ENCODE measurements around the gene MANEA.

MANEA gene

GRCh38 chr6:95658886-95659285, 81.6 kb downstream of the MANEA start:
- Histone ChIP-seq H3K27me3 (replicated peaks in 2 of 5; ENCODE audit: control insufficient read depth in 4 of 5, insufficient read depth in 5 of 5, low read length in 4 of 5) (no peaks in the 10 kb centered on the region), H3K4me1 (ENCODE audit: control extremely low read depth in 1 of 4, control insufficient read depth in 4 of 4, insufficient read depth in 4 of 4, low read length in 3 of 4) (no peaks in the 10 kb centered on the region), H3K27ac (ENCODE audit: insufficient read depth in 1 of 2, low read depth in 1 of 2, low read length in 2 of 2, poor library complexity in 1 of 2, severe bottlenecking in 2 of 2) (no peak overlapping the region), H3K36me3 (ENCODE audit: control insufficient read depth in 4 of 4, insufficient read depth in 4 of 4, low read length in 3 of 4) (no peaks in the 10 kb centered on the region), H3K4me3 (ENCODE audit: control insufficient read depth in 1 of 7, extremely low read depth in 1 of 7, insufficient read depth in 4 of 7, low read depth in 2 of 7, low read length in 6 of 7) (no peak overlapping the region), H3K9me3 (ENCODE audit: control extremely low read depth in 1 of 5, control insufficient read depth in 4 of 5, insufficient read depth in 2 of 5, low read depth in 1 of 5, low read length in 4 of 5) (peaks cover 0 to 2% (median 0%) of the 10 kb centered on the region in 5 experiments)
- ChIA-PET CTCF (no interaction called here), POLR2A (no interaction called here)
- DNase-seq: no peak
- 100% methylated on average over 2 of the region's 2 CpGs for WGBS (ENCODE audit: insufficient coverage)
